GM21576 (cell line): Measurements from ENCODE around the gene NR4A1.

Source experiments
- ATAC-seq: cut with Tn5 transposase; IDR thresholded peaks from one replicate; pipeline ENCODE4 v1.9.1; 2021; ENCODE audit warnings: mild to moderate bottlenecking, moderate library complexity; ENCODE audit not compliant: unreplicated experiment

Gene NR4A1

GRCh38 chr12:52074971-52075724 is 23.9 kb downstream of the NR4A1 start:
- no peak for ATAC-seq

- no peak for ATAC-seq
Observed at GRCh38 chr12:52076811-52077210, 25.6 kb downstream of the NR4A1 start.

GRCh38 chr12:52078276-52078675 is 27.0 kb downstream of the NR4A1 start:
- no peak for ATAC-seq

- ATAC-seq, result no peak
Observed at GRCh38 chr12:52079576-52080402, 28.5 kb downstream of the NR4A1 start, which contains the start of gene SMIM41. Gene SMIM41, plus strand, starts transcription at chr12:52079704. Its CDS starts 76 bp downstream, at chr12:52079780.

- no peak for ATAC-seq
Observed at GRCh38 chr12:52080403-52081251, 29.4 kb downstream of the NR4A1 start.

- peak; percentile 68 for ATAC-seq
Observed at GRCh38 chr12:52081263-52081733, 30.1 kb downstream of the NR4A1 start.

GRCh38 chr12:52082026-52082668 is 30.9 kb downstream of the NR4A1 start:
- no peak for ATAC-seq

- no peak for ATAC-seq
Observed at GRCh38 chr12:52082669-52082987, 31.4 kb downstream of the NR4A1 start.

GRCh38 chr12:52082988-52083637 is 31.9 kb downstream of the NR4A1 start:
- no peak for ATAC-seq

- ATAC-seq, result no peak
Observed at GRCh38 chr12:52083638-52083996, 32.4 kb downstream of the NR4A1 start.

GRCh38 chr12:52084491-52085231 is 33.4 kb downstream of the NR4A1 start:
- ATAC-seq, result no peak

- ATAC-seq, result no peak
Observed at GRCh38 chr12:52085682-52086180, 34.5 kb downstream of the NR4A1 start.

- no peak for ATAC-seq
Observed at GRCh38 chr12:52086366-52086765, 35.1 kb downstream of the NR4A1 start.

- ATAC-seq, result no peak
Observed at GRCh38 chr12:52086944-52087835, 35.9 kb downstream of the NR4A1 start.

GRCh38 chr12:52087961-52088820 is 36.9 kb downstream of the NR4A1 start:
- ATAC-seq, result no peak

GRCh38 chr12:52089491-52089890 is 38.2 kb downstream of the NR4A1 start:
- no peak for ATAC-seq

GRCh38 chr12:52090291-52090690 is 39.0 kb downstream of the NR4A1 start:
- ATAC-seq, result no peak
